SHP77 (cell line): ENCODE data around the gene CCZ1.
"Not testable (repeated sequence)": the region's sequence is repeated elsewhere in the genome, so short reads cannot be mapped to it uniquely, and the experiment has no call there.

Source experiments
- DNase-seq, 2 experiments: peaks; one replicate each; lab custom pipeline; 2025; lab: John Stamatoyannopoulos, UW

The CCZ1 gene

GRCh38 chr7:5898480-5899224, at the start of gene CCZ1:
Gene CCZ1, plus strand, starts transcription at chr7:5898733. Its CDS starts 67 bp downstream, at chr7:5898800.
- peak; percentile 34 to 46 for DNase-seq

- DNase-seq: no peak
Observed at GRCh38 chr7:5850944-5851343, 47.6 kb upstream of the CCZ1 start.

GRCh38 chr7:5854738-5855137, 43.8 kb upstream of the CCZ1 start:
- peak; percentile 49 to 67 for DNase-seq

GRCh38 chr7:5857041-5857575, 41.4 kb upstream of the CCZ1 start:
- not testable (repeated sequence) for DNase-seq

GRCh38 chr7:5858494-5858893, 40.0 kb upstream of the CCZ1 start:
- DNase-seq: not testable (repeated sequence)

- DNase-seq: not testable (repeated sequence)
Observed at GRCh38 chr7:5861281-5861680, 37.3 kb upstream of the CCZ1 start.

- DNase-seq: not testable (repeated sequence)
Observed at GRCh38 chr7:5862753-5863366, 35.7 kb upstream of the CCZ1 start.

GRCh38 chr7:5865279-5865931, 33.1 kb upstream of the CCZ1 start:
- DNase-seq: not testable (repeated sequence)

GRCh38 chr7:5867060-5867459, 31.5 kb upstream of the CCZ1 start:
- DNase-seq: no peak

- not testable (repeated sequence) for DNase-seq
Observed at GRCh38 chr7:5868928-5869341, 29.6 kb upstream of the CCZ1 start.

- no peak for DNase-seq
Observed at GRCh38 chr7:5869691-5870090, 28.8 kb upstream of the CCZ1 start.

- DNase-seq: no peak
Observed at GRCh38 chr7:5870311-5870710, 28.2 kb upstream of the CCZ1 start.

- DNase-seq: no peak
Observed at GRCh38 chr7:5872326-5872725, 26.2 kb upstream of the CCZ1 start.

- DNase-seq: not testable (repeated sequence)
Observed at GRCh38 chr7:5879591-5879990, 18.9 kb upstream of the CCZ1 start.

GRCh38 chr7:5880106-5880505, 18.4 kb upstream of the CCZ1 start:
- DNase-seq: not testable (repeated sequence)

- DNase-seq: not testable (repeated sequence)
Observed at GRCh38 chr7:5884431-5884830, 14.1 kb upstream of the CCZ1 start.

- not testable (repeated sequence) for DNase-seq
Observed at GRCh38 chr7:5888021-5888420, 10.5 kb upstream of the CCZ1 start.

- not testable (repeated sequence) for DNase-seq
Observed at GRCh38 chr7:5890244-5890643, 8.3 kb upstream of the CCZ1 start.

GRCh38 chr7:5892498-5892897, 6.0 kb upstream of the CCZ1 start:
- no peak for DNase-seq

- peak; percentile 48 to 49 for DNase-seq
Observed at GRCh38 chr7:5897369-5897919, 1.1 kb upstream of the CCZ1 start.

GRCh38 chr7:5903002-5903401, 4.5 kb downstream of the CCZ1 start:
- not testable (repeated sequence) for DNase-seq

GRCh38 chr7:5904726-5905125, 6.2 kb downstream of the CCZ1 start:
- DNase-seq: not testable (repeated sequence)
